ENCODE results near the gene CCDC6. TPM values are rescaled to one million over a fixed set of nuclear protein-coding genes. Genes with fewer than 3 reads are reported as not detected.
"Not testable (repeated sequence)": the region's sequence is repeated elsewhere in the genome, so short reads cannot be mapped to it uniquely, and the experiment has no call there.

Gene CCDC6
- total RNA-seq (10 to 100 TPM; 22.7 to 23.6 TPM), polyA plus RNA-seq (1 to 10 TPM; 3.6 to 4.4 (median 4.2) TPM), total RNA-seq (29.8 to 45.8 (median 39.6) reads per million in 6 experiments)

DNA sequence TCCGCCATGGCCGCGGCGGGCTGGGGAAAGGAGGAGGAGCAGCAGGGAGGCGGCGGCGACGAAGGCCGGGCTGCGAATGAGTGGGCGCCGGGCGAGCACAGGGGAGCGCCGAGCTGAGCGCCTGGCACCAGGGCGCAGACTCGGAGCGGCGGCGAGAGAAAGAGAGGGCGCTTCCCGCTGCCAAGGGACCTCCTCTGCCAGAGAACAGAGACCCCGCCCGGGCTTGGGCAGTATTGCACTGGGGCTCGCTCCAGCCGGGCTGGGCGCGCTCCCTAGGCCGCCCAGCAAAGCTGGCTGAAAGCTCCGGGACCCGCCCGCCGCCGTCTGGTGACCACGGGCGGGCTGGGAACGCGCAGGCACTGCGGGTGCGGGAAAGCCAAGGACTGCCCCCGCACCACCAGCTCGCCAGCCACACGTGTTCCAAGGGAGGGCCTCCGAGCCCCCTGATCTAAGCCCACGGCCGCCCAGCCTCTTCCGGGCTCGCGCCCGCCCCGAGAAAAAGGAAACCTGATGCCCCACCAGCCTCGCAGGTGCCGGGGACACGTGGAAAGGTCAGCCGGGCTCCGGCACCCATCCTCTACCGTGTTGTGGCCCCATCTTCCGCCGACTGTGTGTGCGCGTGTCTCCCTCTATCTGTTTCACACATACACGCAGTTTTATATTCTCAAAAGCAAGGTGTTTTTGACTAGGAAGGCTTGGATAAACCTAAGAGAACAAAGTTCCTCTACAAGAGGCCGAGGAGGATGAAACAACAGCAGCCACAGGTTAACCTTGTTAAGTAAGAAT is at the start of gene CCDC6:
CCDC6 (minus strand) TSS at position 140 of the 786 bp plus-strand sequence; CDS start at position 8, 132 bp downstream.
- Mint-ChIP-seq H3K27ac (peak within 1 kb of the TSS; percentile 91 to 98 (median 96)), H3K9me3 (no peaks in the 10 kb centered on the region), H3K4me1 (peaks cover 30 to 61% (median 59%) of the 10 kb centered on the region in 4 donors), H3K27me3 (no peaks in the 10 kb centered on the region), H3K36me3 (peaks cover 0 to 3% (median 0%) of the 10 kb centered on the region in 3 donors), H3K4me3 (peak within 1 kb of the TSS; percentile 85 to 99 (median 95))
- DNase-seq (peak; percentile 85 to 95 (median 93)), ATAC-seq (peak; percentile 85 to 87)
- POLR2A ChIA-PET, result interaction anchor here (0.9 to 2.0 kb wide), 4 partner anchors 19 to 42 kb away, joined by 3 to 6 read pairs (median 6); no protein-coding TSS in a partner anchor

DNA sequence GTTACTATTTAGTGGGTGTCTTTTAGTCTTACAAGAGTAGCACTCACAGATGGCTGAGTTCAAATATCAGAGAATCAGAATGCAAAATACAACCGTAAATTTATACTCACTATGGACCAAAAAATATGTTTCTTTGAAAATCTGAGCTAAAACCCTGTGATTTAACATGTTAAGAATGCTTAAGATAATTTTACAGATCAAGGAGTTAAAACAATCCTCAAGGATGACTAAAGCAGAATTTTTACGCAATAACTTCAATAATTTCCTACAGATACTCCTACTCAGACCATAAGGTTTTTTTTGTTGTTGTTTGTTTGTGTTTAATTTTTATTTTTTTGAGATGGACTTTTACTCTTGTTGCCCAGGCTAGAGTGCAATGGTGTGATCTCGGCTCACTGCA is 47.9 kb upstream of the CCDC6 start:
- Mint-ChIP-seq H3K36me3 (no peaks in the 10 kb centered on the region), H3K4me1 (no peaks in the 10 kb centered on the region), H3K9me3 (no peaks in the 10 kb centered on the region), H3K4me3 (no peak overlapping the region), H3K27me3 (peaks cover 0 to 15% (median 8%) of the 10 kb centered on the region in 5 donors), H3K27ac (no peak overlapping the region)
- DNase-seq (no peak), ATAC-seq (no peak)
- POLR2A ChIA-PET, result no interaction called here

- H3K36me3 Mint-ChIP-seq, DNase-seq, ATAC-seq, H3K9me3 Mint-ChIP-seq, POLR2A ChIA-PET, H3K4me1 Mint-ChIP-seq, H3K4me3 Mint-ChIP-seq, H3K27ac Mint-ChIP-seq: not testable (repeated sequence)
- peaks cover 0 to 14% (median 8%) of the 10 kb centered on the region in 5 donors for H3K27me3 Mint-ChIP-seq
These were observed 47.4 kb upstream of the CCDC6 start for GRCh38 chr10:59953711-59954110.

DNA sequence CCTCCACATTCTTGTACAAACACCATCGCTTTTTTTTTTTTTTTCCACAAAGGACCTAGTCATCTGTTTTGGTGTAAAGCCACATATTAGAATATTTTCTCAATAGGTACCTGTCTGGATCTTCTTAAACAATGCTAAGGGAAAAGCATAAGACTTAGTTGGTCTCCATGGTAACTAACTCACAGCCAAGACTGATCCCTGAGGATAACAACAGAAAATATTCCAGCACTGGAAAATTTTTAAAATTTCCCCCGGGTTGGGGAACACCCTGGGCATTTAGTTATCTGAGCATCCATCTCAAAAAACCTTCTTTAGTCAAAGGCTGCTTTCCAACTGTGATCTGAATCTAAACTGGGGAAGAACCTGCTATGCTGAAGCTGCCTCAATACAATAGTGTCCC is 43.7 kb upstream of the CCDC6 start:
- Mint-ChIP-seq H3K4me3 (no peak overlapping the region), H3K27me3 (peaks cover 2 to 29% (median 6%) of the 10 kb centered on the region in 5 donors), H3K9me3 (no peaks in the 10 kb centered on the region), H3K27ac (no peak overlapping the region), H3K4me1 (no peaks in the 10 kb centered on the region), H3K36me3 (no peaks in the 10 kb centered on the region)
- ATAC-seq (no peak), DNase-seq (no peak)
- POLR2A ChIA-PET, result no interaction called here

- Mint-ChIP-seq H3K36me3 (no peaks in the 10 kb centered on the region), H3K4me1 (no peaks in the 10 kb centered on the region), H3K9me3 (no peaks in the 10 kb centered on the region), H3K4me3 (no peak overlapping the region), H3K27me3 (peaks cover 2 to 29% (median 6%) of the 10 kb centered on the region in 5 donors), H3K27ac (no peak overlapping the region)
- no peak for DNase-seq
- ATAC-seq, result no peak
- POLR2A ChIA-PET, result no interaction called here
These were observed 43.3 kb upstream of the CCDC6 start for GRCh38 chr10:59949608-59950007.

DNA sequence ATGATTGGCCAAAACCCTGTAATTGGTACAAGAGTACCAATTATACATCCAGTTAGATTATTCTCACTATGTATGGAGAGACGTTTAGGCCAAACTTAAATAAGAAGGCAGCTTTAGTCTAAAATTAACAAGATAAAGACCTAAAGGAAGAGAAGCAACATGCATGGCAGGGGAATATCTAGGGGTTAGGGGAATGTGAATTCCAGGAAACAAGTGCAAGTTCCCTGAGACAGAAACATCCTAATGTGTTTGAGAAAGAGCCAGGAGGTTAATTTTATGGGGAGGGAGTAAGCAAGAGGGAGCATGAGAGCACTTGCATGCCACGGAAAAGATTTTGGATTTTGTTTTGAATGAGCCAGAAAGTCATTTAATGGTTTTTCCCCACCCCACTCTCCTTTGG is 39.6 kb upstream of the CCDC6 start:
- no peaks in the 10 kb centered on the region for H3K9me3 Mint-ChIP-seq
- H3K4me3 Mint-ChIP-seq, result no peak overlapping the region
- H3K27ac Mint-ChIP-seq, result no peak overlapping the region
- H3K36me3 Mint-ChIP-seq, result no peaks in the 10 kb centered on the region
- peaks cover 2 to 38% (median 6%) of the 10 kb centered on the region in 5 donors for H3K27me3 Mint-ChIP-seq
- no peak for ATAC-seq
- no peaks in the 10 kb centered on the region for H3K4me1 Mint-ChIP-seq
- no peak for DNase-seq
- POLR2A ChIA-PET, result no interaction called here

GRCh38 chr10:59945590-59945989 is 39.2 kb upstream of the CCDC6 start:
- POLR2A ChIA-PET, result no interaction called here
- no peaks in the 10 kb centered on the region for H3K9me3 Mint-ChIP-seq
- ATAC-seq (no peak), DNase-seq (no peak)
- H3K36me3 Mint-ChIP-seq, result no peaks in the 10 kb centered on the region
- no peak overlapping the region for H3K27ac Mint-ChIP-seq
- peaks cover 2 to 42% (median 8%) of the 10 kb centered on the region in 5 donors for H3K27me3 Mint-ChIP-seq
- no peak overlapping the region for H3K4me3 Mint-ChIP-seq
- no peaks in the 10 kb centered on the region for H3K4me1 Mint-ChIP-seq

DNA sequence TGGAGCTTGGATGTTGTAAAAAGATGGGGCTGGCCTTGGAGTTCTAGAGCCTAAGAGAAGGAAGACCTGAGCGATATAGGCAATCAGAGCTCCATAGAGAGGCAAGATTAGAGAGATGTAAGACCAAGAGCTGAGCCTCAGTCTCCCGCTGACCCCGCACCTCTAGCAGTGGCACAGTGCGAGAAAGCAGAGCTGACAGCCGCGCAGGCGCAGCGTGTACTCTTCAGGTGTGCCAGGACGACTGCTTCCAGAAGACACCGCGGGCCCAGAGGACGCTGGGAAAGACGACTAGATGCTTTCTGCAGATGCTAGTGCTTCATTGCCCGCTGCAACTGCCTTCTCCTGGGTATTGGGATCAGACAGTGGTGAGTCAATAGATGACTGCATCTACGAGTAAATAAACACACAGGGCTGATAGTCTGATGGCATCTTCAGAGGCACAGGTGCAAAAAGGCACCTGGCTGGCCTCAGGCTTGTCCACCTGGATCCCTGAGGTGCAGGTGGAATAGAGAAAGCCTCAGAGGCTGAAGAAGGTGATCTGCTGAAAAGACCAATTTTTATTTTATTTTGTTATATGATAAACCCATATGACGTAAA is 38.1 kb upstream of the CCDC6 start:
- POLR2A ChIA-PET, result no interaction called here
- Mint-ChIP-seq H3K27me3 (peaks cover 0 to 42% (median 8%) of the 10 kb centered on the region in 5 donors), H3K27ac (no peak overlapping the region), H3K4me1 (no peaks in the 10 kb centered on the region), H3K9me3 (no peaks in the 10 kb centered on the region), H3K36me3 (no peaks in the 10 kb centered on the region), H3K4me3 (no peak overlapping the region)
- ATAC-seq, result no peak
- no peak for DNase-seq

GRCh38 chr10:59942556-59942955 is 36.2 kb upstream of the CCDC6 start:
- DNase-seq, result no peak
- no peak for ATAC-seq
- no peaks in the 10 kb centered on the region for H3K9me3 Mint-ChIP-seq
- no peaks in the 10 kb centered on the region for H3K4me1 Mint-ChIP-seq
- H3K4me3 Mint-ChIP-seq, result no peak overlapping the region
- H3K36me3 Mint-ChIP-seq, result no peaks in the 10 kb centered on the region
- H3K27me3 Mint-ChIP-seq, result peaks cover 0 to 36% (median 9%) of the 10 kb centered on the region in 5 donors
- POLR2A ChIA-PET, result no interaction called here
- H3K27ac Mint-ChIP-seq, result no peak overlapping the region

GRCh38 chr10:59937720-59938119 is 31.4 kb upstream of the CCDC6 start:
- Mint-ChIP-seq H3K36me3 (no peaks in the 10 kb centered on the region), H3K27ac (no peak overlapping the region), H3K27me3 (peaks cover 0 to 10% (median 4%) of the 10 kb centered on the region in 5 donors), H3K9me3 (no peaks in the 10 kb centered on the region), H3K4me3 (no peak overlapping the region), H3K4me1 (no peaks in the 10 kb centered on the region)
- POLR2A ChIA-PET, result no interaction called here
- ATAC-seq, result no peak
- no peak for DNase-seq

DNA sequence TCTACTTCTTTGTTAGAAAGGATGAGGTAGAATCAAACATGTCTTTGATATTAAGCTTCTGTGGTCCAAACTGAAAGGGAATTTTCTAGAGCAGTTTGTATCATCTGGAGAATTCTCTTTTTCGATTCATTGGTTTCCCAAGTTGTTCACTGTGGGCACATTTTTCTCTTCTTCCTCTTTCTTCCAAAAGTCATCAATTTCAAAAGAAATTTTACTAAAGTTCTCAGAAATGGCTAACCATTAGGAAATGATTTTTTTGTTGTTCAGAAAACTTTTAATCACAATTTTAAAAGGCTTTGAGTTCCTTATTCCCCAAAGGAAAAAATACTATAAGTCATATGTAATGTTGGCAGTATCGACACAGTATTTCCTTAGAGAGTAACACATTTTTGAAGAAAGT is 28.3 kb upstream of the CCDC6 start:
- Mint-ChIP-seq H3K4me3 (no peak overlapping the region), H3K27ac (no peak overlapping the region), H3K9me3 (peaks cover 0 to 5% (median 0%) of the 10 kb centered on the region in 9 donors), H3K4me1 (no peaks in the 10 kb centered on the region), H3K36me3 (no peaks in the 10 kb centered on the region), H3K27me3 (peaks cover 0 to 10% (median 0%) of the 10 kb centered on the region in 5 donors)
- DNase-seq, result no peak
- ATAC-seq, result no peak
- POLR2A ChIA-PET, result no interaction called here

DNA sequence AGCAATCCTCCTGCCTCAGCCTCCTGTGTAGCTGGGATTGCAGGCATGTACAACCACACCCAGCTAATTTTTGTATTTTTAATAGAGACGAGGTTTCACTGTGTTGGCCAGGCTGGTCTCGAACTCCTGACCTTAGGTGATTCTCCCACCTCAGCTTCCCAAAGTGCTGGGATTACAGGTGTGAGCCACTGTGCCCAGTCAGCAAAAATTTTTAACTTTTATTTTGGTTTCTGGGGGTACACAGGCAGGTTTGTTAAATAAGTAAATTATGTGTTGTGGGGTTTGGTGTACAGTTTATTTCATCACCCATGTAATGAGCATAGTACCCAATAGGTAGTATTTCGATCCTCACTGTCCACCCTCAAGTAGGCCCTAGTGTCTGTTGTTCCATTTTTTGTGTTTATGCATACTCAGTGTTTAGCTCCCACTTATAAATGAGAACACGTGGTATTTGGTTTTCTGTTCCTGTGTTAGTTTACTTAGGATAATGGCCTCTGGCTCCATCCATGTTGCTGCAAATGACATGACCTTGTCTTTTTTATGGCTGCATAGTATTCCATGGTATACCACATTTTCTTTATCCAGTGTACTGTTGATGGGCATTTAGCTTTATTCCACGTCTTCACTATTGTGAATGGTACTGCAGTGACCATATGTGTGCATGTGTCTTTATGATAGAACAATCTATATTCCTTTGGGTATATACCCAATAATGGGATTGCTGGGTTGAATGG is 24.6 kb upstream of the CCDC6 start:
- H3K4me3 Mint-ChIP-seq, H3K36me3 Mint-ChIP-seq, H3K9me3 Mint-ChIP-seq, H3K27me3 Mint-ChIP-seq, POLR2A ChIA-PET, DNase-seq, H3K4me1 Mint-ChIP-seq, H3K27ac Mint-ChIP-seq, ATAC-seq: not testable (repeated sequence)

DNA sequence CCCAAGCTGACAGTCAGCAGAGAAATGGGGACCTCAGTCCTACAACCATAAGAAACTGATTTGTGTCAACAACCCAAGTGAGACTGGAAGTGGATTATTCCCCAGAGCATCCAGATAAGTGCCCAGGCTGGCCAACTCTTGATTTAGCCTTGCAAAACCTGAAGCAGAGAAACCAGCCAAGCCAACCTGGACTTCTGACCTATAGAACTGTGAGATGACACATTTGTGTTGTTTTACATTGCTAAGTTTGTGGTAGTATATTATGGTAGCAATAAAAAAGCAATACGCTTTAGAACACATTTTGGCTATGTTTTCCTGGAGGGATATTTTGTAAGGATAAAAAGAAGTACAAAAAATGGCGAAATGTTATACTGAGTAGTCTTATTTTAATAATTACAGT is 19.7 kb upstream of the CCDC6 start:
- H3K36me3 Mint-ChIP-seq, result peaks cover 0 to 31% (median 15%) of the 10 kb centered on the region in 3 donors
- peaks cover 8 to 28% (median 23%) of the 10 kb centered on the region in 9 donors for H3K9me3 Mint-ChIP-seq
- H3K4me3 Mint-ChIP-seq, result no peak overlapping the region
- POLR2A ChIA-PET, result no interaction called here
- DNase-seq (no peak), ATAC-seq (no peak)
- no peak overlapping the region for H3K27ac Mint-ChIP-seq
- H3K4me1 Mint-ChIP-seq, result no peaks in the 10 kb centered on the region
- H3K27me3 Mint-ChIP-seq, result peaks cover 0 to 17% (median 3%) of the 10 kb centered on the region in 5 donors
